GM12878 (cell line): ENCODE results near the gene CRACDL. TPM values are rescaled to one million over a fixed set of nuclear protein-coding genes. Genes with fewer than 3 reads are reported as not detected.

Experiments
- BRCA1 ChIP-seq: IDR thresholded peaks from 2 replicates; pipeline ENCODE4 v1.6.1; 2011; ENCODE audit warnings: low read depth, low read length, improper control_type of control experiment
- CBX3 ChIP-seq: fragments of 200-600 bp; sonication (generic); IDR thresholded peaks from 2 replicates; pipeline ENCODE4 v1.6.1; 2016; ENCODE audit warnings: low read depth, borderline replicate concordance
- CEBPZ ChIP-seq: fragments of 150-350 bp; IDR thresholded peaks from 2 replicates; pipeline ENCODE4 v1.6.1; 2016; ENCODE audit warnings: low read depth, low read length
- CHD1 ChIP-seq: IDR thresholded peaks from 2 replicates; pipeline ENCODE4 v1.6.1; 2012; ENCODE audit warnings: low read depth, low read length, improper control_type of control experiment
- CHD4 ChIP-seq: fragments of 200-600 bp; sonication (generic); IDR thresholded peaks from 2 replicates; pipeline ENCODE4 v1.6.1; 2016; ENCODE audit warnings: mild to moderate bottlenecking
- E2F4 ChIP-seq: IDR thresholded peaks from 2 replicates; pipeline ENCODE4 v1.6.1; 2012; ENCODE audit warnings: low read depth, low read length, improper control_type of control experiment
- EED ChIP-seq: sonication (generic); IDR thresholded peaks from 2 replicates; pipeline ENCODE4 v1.6.1; 2016; ENCODE audit warnings: antibody characterized with exemption, low read depth
- GATAD2B ChIP-seq: fragments of 450-650 bp; conservative IDR thresholded peaks from 2 replicates; pipeline ENCODE4 v1.6.1; 2017; ENCODE audit warnings: low read depth, mild to moderate bottlenecking, moderate library complexity
- HDAC6 ChIP-seq: fragments of 200-600 bp; sonication (generic); IDR thresholded peaks from one replicate; pipeline ENCODE4 v1.8.0; 2017; ENCODE audit warnings: antibody characterized with exemption; ENCODE audit not compliant: unreplicated experiment
- HSF1 ChIP-seq: fragments of 150-350 bp; IDR thresholded peaks from 2 replicates; pipeline ENCODE4 v1.6.1; 2014; ENCODE audit warnings: mild to moderate bottlenecking, low read depth, low read length
- IRF4 ChIP-seq: IDR thresholded peaks from 2 replicates; pipeline ENCODE4 v1.6.1; 2011; ENCODE audit warnings: low read depth, low read length
- NFIC ChIP-seq: IDR thresholded peaks from 2 replicates; pipeline ENCODE4 v1.6.1; 2012; ENCODE audit warnings: low read depth, mild to moderate bottlenecking, inconsistent platforms, low read length, moderate library complexity
- POLR2AphosphoS2 ChIP-seq: IDR thresholded peaks from 2 replicates; pipeline ENCODE4 v1.6.1; 2011; ENCODE audit warnings: low read depth, mild to moderate bottlenecking, low read length, improper control_type of control experiment, moderate library complexity
- POLR2AphosphoS5 ChIP-seq: IDR thresholded peaks from 2 replicates; pipeline ENCODE4 v1.6.1; 2011; ENCODE audit warnings: mild to moderate bottlenecking, low read length, inconsistent platforms
- RAD51 ChIP-seq: fragments of 450-650 bp; IDR thresholded peaks from 2 replicates; pipeline ENCODE4 v1.6.1; 2016; ENCODE audit warnings: moderate library complexity, mild to moderate bottlenecking, inconsistent platforms
- RB1 ChIP-seq: fragments of 450-650 bp; formaldehyde crosslinking; IDR thresholded peaks from 2 replicates; pipeline ENCODE4 v1.6.1; 2017; ENCODE audit warnings: mild to moderate bottlenecking, borderline replicate concordance
- RFX5 ChIP-seq: IDR thresholded peaks from 2 replicates; pipeline ENCODE4 v1.6.1; 2011; ENCODE audit warnings: low read depth, low read length, improper control_type of control experiment
- SMC3 ChIP-seq: IDR thresholded peaks from 2 replicates; pipeline ENCODE4 v1.6.1; 2011; ENCODE audit warnings: low read length, improper control_type of control experiment, borderline replicate concordance
- SP1 ChIP-seq: IDR thresholded peaks from one replicate; pipeline ENCODE4 v1.6.1; 2011; ENCODE audit warnings: low read depth, low read length
- SPI1 ChIP-seq: IDR thresholded peaks from 2 replicates; pipeline ENCODE4 v1.6.1; 2011; ENCODE audit warnings: low read depth, mild to moderate bottlenecking, low read length, moderate library complexity, borderline replicate concordance; ENCODE audit not compliant: insufficient read depth
- YBX1 ChIP-seq: fragments of 450-650 bp; IDR thresholded peaks from 2 replicates; pipeline ENCODE4 v1.6.1; 2016; ENCODE audit warnings: antibody characterized with exemption
- ZBED1 ChIP-seq: IDR thresholded peaks from 2 replicates; pipeline ENCODE4 v1.6.1; 2016; ENCODE audit warnings: borderline replicate concordance
- ZBTB33 ChIP-seq: fragments of 450-650 bp; IDR thresholded peaks from 2 replicates; pipeline ENCODE4 v1.6.1; 2017; ENCODE audit warnings: mild to moderate bottlenecking
- ZNF217 ChIP-seq: fragments of 450-650 bp; IDR thresholded peaks from 2 replicates; pipeline ENCODE4 v1.6.1; 2017; ENCODE audit warnings: antibody characterized with exemption, mild to moderate bottlenecking
- ZZZ3 ChIP-seq: IDR thresholded peaks from 2 replicates; pipeline ENCODE4 v1.6.1; 2011; ENCODE audit warnings: low read depth; ENCODE audit not compliant: control insufficient read depth, insufficient read length
- polyA plus RNA-seq, 11 experiments: library from polyadenylated mRNA; depleted of rRNA in 4 of 11; unstranded in 6 of 11; stranded (reverse) in 5 of 11; fragments of >200 nt; fragmentation: Nextera tagmentation in 4 of 11; fragmentation: Illumina TruSeq in 1 of 11; extraction: Ambion mirVana in 4 of 11; extraction: Trizol in 1 of 11; gene quantifications; 1 replicate in 1 of 11; 2 replicates in 10 of 11; pipeline versions ENCODE4 v1.2.1 to v1.2.3, GENCODE V29; 2011 to 2016; ENCODE audit warnings: inconsistent platforms in 2 of 11, missing spikeins in 2 of 11, low read depth in 1 of 11
- total RNA-seq, 4 experiments: library from RNA; depleted of rRNA in 3 of 4; stranded (reverse); fragments of >200 nt in 3 of 4; fragmentation: Illumina TruSeq in 1 of 4; extraction: Trizol in 1 of 4; gene quantifications; 2 replicates each; pipeline versions ENCODE4 v1.2.1 to v1.2.3, GENCODE V29; 2013 to 2021

The CRACDL gene
- total and polyA plus RNA-seq, 10 of the 15 experiments (the other 5 are each of a cell fraction or from before 2014, with no cell fraction given): 0.03 to 0.72 (median 0.14) TPM

GRCh38 chr2:98759338-98759737 lies 176.7 kb downstream of the CRACDL start (continued):
- no peak for TF ChIP-seq ZNF217
- no peak for TF ChIP-seq SMC3
- TF ChIP-seq E2F4: no peak
- no peak for TF ChIP-seq YBX1
- TF ChIP-seq SP1: no peak
- TF ChIP-seq HDAC6: no peak
- TF ChIP-seq ZBED1: no peak
- no peak for TF ChIP-seq CHD4
- no peak for TF ChIP-seq POLR2AphosphoS2
- TF ChIP-seq ZZZ3: no peak
- no peak for TF ChIP-seq GATAD2B
- TF ChIP-seq BRCA1: no peak
- no peak for TF ChIP-seq ZBTB33
- TF ChIP-seq CHD1: no peak
- TF ChIP-seq HSF1: no peak
- no peak for TF ChIP-seq SPI1
- TF ChIP-seq NFIC: peak; percentile 66
- TF ChIP-seq EED: no peak
- no peak for TF ChIP-seq CEBPZ
- TF ChIP-seq CBX3: no peak
- TF ChIP-seq IRF4: no peak
- no peak for TF ChIP-seq POLR2AphosphoS5
- no peak for TF ChIP-seq RFX5
- no peak for TF ChIP-seq RAD51
- TF ChIP-seq RB1: no peak
